GM19455 (cell line): ENCODE data around the gene RNPS1.
A peak's percentile ranks its signal among the peaks of the same experiment; 100 is the strongest.

ENCODE experiments used
- ATAC-seq: cut with Tn5 transposase; IDR thresholded peaks from one replicate; pipeline ENCODE4 v1.9.1; 2021; ENCODE audit not compliant: unreplicated experiment

Gene RNPS1, protein sequence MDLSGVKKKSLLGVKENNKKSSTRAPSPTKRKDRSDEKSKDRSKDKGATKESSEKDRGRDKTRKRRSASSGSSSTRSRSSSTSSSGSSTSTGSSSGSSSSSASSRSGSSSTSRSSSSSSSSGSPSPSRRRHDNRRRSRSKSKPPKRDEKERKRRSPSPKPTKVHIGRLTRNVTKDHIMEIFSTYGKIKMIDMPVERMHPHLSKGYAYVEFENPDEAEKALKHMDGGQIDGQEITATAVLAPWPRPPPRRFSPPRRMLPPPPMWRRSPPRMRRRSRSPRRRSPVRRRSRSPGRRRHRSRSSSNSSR

DNA sequence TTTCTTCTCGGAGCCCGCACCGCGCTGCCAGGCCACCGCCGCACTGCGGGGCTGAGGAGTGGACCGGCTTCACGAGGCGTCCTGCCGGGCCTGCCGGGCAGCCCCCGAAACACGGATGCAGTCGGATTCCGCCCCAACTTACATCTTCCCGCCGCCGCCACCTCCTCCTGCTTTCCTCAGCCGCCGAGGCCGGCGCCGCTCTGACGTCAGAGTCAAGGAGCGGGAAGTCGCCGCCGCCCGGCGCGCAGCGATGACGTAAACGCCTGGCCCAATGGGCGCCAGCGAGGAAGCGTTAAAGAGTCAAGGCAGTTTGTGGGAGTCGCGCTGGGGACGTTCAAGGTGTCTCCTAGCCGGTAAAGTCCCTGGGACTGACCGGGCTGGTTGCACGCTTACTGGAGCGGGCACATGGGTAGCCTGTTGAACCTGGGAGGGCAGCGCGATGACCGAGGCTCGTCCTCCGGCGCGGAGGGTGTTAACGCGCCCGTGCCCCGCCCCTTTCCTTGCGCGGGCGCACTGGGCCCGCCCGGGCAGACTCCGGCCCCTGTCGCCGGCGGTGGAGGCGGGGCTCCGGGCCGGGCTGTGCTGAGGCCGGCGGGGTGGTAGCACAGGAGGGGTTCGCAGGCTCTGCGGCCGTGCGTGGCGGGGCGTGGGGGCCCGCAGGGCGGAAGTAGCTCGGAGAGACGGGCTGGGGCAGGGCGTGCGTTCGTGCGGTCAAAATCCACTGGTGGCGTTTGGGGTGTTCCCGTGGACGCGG lies at the start of gene RNPS1:
TSS of gene RNPS1 (minus strand) at position 214 of the 754 bp plus-strand sequence. CDS start 3,483 bp downstream, outside the sequence.
- ATAC-seq: peak; percentile 71

DNA sequence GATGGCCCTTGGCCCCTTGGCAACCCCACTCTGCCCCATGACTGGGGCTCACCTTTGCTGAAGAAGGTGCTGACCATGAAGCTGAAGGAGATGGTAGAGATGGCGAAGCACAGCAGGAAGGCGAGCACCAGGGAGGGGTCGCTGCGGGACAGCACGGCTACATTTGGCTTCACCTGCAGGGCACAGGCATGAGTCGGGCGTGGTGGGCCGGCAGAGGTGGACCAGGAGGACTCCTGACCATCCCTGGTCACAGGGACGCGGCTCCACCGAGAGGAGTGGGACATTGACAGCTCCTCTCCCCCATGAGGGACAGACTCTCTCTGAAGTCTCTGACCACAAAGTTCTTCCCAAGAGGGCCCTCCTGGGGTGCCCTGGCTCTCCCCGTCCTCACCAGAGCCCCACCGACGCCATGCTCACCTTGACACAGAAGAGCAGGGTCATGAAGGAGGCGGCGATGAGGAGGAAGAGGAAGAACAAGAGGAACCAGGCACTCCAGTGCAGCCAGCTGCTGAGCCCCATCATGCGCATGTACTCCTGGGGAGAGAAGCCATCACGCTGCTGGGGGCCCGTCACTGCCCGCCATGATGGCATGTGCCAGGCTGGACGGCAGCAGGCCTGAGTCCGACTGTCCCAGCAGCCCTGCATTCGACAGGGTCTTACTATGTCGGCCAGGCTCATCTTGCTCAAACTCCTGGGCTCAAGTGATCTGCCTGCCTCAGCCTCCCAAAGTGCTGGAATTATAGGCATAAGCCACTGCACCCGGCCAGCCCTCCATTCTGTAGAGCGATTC lies 49.5 kb upstream of the RNPS1 start:
- ATAC-seq: no peak

DNA sequence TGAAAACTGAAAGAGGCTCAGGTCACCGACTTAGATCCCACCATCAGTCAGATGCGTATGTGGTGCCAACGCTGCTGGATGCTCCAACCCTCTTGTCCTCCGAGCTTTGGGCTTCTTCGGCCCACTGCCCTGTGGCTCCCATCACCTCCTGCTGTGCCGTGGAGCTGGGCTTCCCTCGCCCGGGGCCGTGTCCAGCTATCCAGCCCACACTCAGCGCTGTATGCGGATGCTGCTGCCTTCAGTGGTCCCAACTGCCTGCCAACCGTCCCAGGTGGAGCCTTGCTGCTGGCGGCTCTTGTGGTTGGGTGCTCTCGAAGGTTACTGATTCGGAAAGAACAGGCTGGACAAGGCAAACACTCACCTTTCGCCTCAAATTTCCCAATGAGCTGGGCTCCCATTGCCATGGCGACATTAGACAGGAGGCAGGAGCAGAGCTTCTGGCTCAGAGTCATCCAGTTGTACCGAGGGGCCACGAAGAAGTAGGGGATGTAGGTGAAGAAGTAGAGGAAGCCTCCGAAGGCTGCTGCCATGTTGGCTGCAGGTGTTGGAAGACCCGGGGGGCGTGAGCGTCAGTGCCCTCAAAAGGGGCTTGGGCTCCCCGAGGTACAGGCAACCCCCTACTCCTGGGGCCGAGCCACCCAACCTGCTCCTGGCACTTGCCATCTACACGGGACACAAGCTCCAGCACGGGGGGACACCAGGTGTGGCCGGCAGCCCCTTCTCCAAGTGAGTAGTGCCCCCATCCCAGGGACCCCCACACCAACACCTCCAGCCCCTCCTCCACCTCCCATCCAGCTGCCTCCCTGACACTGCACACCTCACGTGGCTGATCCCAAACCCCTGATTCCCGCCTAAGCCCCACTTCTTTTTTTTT lies 40.4 kb upstream of the RNPS1 start:
- ATAC-seq: no peak

DNA sequence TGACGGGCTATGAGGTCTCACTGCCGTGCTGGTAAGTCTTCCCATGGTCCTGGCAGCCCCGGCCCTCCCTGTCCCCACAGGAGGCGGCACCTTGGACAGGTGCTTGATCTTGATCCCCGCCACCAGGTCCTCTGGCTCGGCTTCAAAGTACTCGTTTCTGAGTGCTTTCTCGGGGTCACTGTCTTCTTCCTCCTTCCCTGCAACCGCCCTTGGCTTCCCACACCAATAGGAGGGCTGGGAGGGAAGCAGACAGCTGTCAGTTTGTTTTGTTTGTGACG lies 31.9 kb upstream of the RNPS1 start:
- no peak for ATAC-seq

DNA sequence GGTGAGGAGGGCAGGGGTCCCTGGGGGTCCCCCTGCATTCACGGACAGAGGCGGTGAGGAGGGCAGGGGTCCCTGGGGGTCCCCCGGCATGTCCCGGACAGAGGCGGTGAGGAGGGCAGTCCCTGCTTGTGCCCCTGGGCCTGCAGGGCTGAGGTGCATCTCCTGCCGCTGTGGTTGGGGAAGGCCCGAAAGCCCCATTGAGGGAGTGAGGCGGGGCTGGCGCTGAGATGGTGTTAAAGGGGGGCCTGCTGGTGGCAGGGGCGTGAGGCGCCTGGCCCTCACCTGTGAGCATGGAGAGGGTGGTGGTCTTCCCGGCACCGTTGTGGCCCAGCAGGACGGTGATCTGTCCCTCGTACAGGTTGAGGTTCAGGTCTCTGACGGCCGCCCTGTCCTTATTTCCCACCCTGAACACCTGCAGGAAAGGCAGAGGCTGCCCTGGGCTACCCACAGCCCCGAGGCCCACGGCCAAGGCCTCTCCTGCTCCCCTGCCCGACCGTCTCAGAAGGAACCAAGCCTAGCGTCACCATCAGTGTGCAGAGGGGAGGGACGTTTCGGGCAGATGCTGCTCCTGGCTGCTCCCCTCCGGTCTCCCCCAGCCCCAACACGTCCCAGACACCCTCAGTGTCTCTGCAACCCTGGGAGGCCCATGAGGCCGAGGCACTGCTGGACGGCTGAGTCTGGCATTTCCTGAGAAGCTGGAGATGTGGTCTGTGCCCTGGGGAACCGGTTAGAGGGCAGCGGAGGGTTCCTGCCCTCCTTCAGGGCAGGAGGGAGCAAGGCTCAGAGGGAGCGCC lies 31.4 kb upstream of the RNPS1 start:
- no peak for ATAC-seq

DNA sequence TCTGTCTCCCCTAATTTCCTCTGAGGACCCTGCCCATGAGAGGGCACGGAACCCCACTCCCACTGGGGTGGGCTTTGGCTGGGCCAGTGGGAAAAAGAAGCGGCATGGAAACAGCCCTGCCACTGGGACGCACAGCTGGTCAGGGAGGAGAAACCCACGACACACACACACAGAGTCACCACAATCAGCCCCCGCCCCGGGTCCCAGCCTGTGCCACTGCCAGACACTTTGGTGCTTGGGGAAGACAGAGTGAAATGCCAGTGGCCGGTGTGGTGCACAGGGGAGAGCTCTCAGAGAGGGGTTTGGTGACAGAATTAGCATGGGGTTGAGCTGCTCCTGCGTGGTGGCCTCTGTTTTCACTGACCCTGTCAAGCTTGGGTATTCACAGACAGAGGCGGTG lies 30.7 kb upstream of the RNPS1 start:
- ATAC-seq: no peak

DNA sequence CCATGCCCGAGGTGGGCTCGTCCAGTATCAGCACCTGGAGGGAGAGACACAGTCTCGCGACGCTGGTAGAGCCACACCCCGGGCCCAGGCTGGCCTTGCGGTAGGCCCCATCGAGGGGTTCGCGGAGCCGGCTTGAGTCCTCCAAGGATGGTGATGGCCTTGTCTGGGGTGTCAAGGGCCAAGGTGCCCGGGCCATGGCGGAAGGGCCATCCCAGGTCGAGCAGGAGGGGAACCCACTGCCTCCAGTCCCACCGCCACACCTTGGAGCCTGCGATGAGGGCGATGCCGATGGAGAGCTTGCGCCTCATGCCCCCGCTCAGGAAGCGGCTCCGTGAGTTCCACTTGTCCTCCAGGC lies 29.6 kb upstream of the RNPS1 start:
- no peak for ATAC-seq

DNA sequence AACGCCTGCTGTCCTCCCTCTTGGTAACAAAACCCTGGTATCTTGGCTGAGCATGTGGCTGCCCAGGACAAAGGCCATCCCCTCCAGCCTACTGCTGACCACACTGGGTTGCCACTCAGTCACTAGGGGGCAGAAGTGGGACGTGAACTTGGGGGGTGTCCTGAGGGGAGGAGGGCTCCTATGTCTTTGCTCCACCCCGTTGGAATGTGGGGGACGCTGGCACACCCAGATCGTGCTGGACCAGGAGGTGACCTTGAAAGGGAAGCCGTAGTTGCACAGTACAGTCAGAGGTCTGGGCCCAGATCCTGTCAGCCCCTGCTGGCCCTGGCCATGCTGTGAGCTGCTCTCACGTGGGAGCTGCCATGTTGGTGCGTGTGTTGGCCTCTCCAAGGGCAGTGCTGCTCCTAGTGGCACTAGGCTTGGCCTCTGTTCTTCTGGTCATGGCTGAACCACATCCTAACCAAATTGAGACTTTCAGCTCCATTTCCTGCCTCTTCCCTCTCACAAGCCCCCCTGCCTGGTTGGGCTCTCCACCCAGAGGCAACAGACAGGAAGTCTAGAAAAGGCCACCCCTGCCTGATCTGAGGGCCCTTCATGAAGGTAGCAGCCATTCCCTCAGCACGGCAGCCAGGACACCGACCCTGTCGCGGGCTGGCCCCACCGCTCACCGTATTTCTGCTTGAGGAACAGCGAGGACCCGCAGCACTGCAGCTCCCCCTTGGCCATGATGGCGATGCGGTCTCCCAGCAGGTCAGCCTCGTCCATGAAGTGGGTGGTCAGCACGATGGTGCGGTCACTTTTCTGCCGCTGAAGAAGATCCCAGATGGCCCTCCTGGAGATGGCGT lies 29.0 kb upstream of the RNPS1 start:
- no peak for ATAC-seq

DNA sequence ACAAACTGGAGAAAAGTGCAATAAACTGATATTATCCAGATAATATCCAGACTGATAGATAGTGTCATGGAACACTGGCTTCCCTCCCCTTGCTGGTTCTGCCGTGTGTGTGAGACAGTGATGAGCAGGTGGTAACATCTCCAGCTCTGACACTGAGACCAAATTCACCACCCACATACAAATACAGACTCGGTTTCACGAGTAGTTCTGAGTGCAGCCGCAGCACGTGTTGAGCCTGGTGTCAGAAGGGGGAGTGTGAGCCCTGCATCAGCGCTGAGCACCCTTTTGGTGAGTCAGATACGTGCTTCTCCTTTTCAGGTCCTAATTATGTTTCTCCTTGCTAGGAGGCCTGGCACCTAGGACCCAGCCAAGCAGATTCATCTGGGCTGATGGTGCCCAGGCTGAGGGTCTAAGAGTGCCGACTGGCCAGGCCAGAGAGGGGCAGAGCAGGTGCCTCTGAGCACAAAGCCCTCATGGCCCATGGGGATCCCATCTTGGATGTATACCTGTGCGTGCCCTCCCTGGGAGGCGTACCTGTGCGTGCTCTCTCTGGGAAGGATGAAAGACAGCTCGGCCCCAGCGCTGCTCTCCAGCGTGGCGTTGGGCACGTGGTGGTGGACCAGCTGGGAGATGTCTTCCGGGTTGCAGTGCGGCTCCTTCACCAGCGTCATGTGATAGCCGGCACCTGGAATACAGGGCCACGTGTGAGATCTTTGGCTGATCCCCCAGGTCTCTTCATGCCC lies 27.3 kb upstream of the RNPS1 start:
- no peak for ATAC-seq

DNA sequence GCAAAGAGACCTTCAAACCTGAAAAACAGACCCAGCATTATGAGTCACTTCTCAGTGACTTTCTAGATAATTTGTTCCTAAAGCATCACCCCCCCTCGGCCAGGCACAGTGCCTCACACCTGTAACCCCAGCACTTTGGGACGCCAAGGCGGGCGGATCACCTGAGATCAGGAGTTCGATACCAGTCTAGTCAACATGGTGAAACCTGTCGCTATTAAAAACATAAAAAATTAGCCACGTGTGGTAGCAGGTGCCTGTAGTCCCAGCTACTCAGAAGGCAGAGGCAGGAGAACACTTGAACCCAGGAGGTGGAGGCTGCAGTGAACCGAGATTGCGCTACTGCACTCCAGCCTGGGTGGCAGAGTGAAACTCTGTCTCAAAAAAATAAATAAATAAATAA lies 24.3 kb upstream of the RNPS1 start:
- ATAC-seq: no peak

DNA sequence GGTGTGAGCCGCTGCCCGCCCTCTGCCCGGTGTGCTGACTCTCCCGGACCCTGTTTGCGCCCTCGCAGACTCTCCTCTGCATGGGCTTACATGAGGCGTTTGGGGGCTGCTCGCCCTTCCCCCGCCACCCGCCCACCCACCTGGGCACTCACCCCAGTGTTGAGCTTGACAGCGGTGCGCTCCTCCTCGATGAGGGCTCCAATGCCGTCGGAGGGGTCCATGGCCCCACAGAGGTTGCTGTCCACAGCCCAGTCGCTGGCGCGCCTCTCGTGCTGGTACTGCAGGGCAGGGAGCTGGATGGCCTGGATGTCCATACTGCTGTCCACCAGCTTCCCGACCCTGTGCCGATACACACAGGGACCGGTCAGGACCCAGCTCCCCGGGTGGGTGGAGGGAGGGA lies 21.4 kb upstream of the RNPS1 start:
- ATAC-seq: no peak

DNA sequence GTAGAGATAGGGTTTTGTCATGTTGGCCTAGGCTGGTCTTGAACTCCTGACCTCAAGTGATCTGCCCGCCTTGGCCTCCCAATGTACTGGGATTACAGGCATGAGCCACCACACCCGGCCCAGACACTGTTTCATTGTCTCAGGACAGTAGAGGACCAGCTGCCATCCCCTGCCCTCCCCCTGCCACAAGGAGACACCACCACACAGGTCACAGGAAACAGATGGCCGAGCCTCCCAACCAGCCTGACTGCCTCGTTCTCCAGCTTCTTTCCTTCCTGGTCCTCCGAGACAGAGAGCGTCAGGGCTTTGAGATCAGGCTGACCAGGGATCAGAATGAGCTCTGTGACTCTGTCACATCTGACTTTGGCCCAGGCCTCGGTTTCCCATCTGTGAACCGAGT lies 20.8 kb upstream of the RNPS1 start:
- ATAC-seq: no peak

DNA sequence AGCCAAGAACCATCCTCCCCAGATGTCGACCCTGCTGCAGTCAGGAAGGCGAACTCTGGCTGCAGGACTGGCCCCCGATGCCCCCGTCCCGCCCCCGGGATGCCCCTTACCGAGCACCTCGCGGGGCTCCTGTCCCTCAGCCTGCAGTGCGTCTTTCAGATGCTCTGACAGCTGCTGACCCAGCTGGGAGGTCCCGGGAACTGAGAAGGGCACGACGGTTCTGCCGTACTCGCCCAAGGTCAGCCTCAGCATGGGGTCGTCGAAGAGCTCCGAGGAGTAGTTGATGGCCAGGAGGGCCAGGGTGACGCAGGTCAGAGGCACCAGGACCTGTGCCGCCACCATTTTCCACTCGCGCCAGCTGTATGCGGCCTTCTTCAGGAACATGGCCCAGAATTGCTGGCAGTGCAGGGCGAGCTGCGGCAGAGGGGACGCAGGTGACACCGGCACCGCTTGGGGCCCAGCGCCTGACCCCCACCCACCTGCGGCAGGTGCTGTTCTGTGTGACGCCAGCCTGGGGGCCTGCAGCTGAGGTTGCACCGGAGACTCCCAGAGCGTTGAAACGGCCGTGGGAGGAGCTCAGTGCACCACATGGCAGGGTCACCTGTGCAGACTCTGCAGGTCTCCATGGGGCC lies 20.1 kb upstream of the RNPS1 start:
- ATAC-seq: no peak

DNA sequence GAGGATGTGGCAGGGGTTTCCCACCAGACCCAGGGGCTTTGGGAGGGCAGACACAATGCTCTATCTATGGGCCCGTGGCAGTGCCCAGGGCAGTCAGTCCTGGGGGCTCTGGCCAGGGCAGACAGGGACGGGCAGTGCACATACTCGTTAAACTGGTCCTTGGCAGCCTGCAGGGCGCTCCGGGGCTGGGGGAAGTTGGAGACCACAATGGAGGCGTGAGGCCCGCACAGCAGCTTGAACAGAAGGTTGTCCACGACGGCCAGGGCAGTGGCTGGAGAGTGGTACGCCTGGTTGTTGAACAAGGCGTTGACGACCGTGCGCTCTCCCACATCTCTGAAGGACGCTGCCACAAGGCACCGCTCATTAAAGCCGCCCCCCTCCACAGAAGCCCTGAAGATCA lies 18.6 kb upstream of the RNPS1 start:
- no peak for ATAC-seq

DNA sequence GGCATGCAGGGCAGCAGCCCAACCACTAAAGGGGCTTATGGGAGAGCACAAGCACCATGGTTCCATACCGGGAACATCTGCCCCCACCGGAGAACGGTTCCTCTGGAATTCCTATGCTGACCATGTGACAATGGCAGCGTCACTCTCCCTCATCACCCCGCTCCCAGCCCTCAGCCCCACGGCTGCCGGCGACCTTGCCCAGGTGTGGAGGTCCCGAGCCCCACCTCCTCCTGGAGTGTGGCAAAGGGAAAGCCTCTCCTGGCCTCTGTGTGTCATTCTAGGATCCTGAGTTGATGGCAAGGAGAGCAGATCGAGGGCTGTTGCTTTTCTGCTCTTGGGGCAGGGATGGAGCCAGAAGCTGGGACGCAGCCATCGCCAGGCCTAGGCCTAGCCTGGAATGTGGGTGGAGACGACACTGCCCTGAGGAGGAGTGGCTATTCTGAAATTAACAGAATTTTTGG lies 17.8 kb upstream of the RNPS1 start:
- no peak for ATAC-seq

DNA sequence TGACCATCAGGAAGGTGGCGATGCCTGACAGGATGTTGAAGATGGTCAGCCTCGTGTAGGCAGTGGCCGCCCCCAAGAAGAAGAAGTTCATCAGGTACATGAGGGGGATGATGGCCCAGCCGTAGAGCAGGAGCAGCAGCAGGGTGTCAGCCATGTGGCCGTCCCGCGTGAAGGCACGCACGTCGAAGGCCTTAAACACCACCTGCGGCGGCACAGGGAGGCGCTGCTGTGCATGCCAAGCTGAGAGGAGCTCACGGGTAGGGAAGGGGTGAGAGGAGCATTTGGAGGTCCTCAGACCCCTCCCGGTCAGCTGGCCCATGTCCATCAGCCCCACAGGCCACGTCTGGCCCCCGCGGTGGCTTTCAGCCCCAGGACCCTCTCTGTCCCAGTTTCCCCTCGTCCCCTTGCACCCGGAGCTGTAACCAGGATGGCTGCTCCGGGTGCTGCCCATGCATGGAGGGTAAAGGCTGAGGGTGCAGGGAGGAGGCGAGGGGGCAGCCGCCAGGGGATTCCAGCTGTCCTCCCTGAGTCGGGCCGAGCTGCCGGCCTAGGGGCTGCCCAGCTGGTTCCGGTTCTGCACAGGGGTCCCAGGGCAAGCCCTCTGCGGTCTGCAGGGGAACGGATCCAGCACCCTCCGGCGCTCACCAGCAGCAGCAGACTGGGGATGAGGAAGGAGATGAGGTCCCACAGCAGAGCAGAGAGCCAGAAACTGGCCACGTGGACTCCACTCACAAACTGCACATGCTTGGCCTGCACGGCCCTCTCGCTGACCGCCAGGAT lies 17.1 kb upstream of the RNPS1 start:
- no peak for ATAC-seq

DNA sequence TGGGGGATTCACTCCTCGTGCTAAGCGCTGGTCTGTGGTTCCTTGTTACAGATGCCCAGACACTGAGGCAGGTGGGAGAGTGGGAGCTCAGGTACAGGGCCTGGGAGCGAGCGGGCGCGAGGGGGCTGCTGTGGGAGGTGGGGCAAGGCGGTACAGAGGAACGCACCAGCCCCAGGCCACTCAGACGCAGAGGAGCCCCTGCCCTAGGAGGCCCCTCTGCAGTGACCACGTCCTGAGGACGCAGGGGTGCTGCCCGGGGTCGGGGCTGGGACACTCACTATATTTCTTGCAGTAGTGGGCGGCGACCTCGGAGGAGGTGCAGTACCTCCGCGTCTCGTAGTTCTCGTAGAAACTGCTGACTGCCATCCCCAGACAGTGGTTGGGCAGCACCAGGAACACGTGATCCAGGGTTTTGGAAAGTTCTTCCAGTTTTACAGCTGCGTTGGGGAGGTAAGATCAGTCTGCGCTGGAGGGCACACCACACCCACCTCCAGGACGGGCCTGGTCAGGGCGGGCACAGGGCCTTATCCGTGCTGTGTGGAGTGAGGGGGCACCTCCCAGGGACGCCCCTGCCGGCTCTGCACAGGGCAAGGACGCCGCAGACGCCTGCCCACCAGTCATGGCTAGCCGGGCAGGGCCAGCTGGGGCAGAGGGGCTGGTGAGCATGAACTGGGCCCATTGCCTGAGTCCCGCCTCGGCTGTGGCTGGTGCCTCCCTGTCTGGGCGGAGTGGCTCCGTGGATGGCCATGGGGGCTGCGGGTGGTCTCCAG lies 16.3 kb upstream of the RNPS1 start:
- ATAC-seq: no peak
